NCI-H2227 (cell line): Measurements from ENCODE around the gene CEACAM5.
A peak's percentile ranks its signal among the peaks of the same experiment; 100 is the strongest.
"Not testable (repeated sequence)": the region's sequence is repeated elsewhere in the genome, so short reads cannot be mapped to it uniquely, and the experiment has no call there.

ENCODE experiments used
- DNase-seq: peaks from one replicate; lab custom pipeline; 2025; ENCODE audit not compliant: unreplicated experiment; lab: John Stamatoyannopoulos, UW

Gene CEACAM5

GRCh38 chr19:41700381-41701195, 7.8 kb upstream of the CEACAM5 start:
- DNase-seq, result no peak

- DNase-seq, result peak; percentile 30
Observed at GRCh38 chr19:41701401-41702075, 6.9 kb upstream of the CEACAM5 start.

- DNase-seq, result no peak
Observed at GRCh38 chr19:41702171-41702651, 6.2 kb upstream of the CEACAM5 start.

GRCh38 chr19:41703602-41704293, 4.7 kb upstream of the CEACAM5 start:
- no peak for DNase-seq

- DNase-seq, result no peak
Observed at GRCh38 chr19:41705393-41706174, 2.8 kb upstream of the CEACAM5 start.

- DNase-seq, result peak; percentile 88
Observed at GRCh38 chr19:41706741-41707501, 1.5 kb upstream of the CEACAM5 start.

GRCh38 chr19:41707502-41707812, 969 bp upstream of the CEACAM5 start:
- no peak for DNase-seq

GRCh38 chr19:41707871-41708371, 505 bp upstream of the CEACAM5 start:
- no peak for DNase-seq

GRCh38 chr19:41709516-41709915, 1.1 kb downstream of the CEACAM5 start:
- not testable (repeated sequence) for DNase-seq

- no peak for DNase-seq
Observed at GRCh38 chr19:41709951-41710645, 1.7 kb downstream of the CEACAM5 start.

- DNase-seq, result no peak
Observed at GRCh38 chr19:41711376-41712261, 3.2 kb downstream of the CEACAM5 start.

GRCh38 chr19:41714598-41714997, 6.2 kb downstream of the CEACAM5 start:
- DNase-seq, result no peak

- DNase-seq, result no peak
Observed at GRCh38 chr19:41718761-41719160, 10.3 kb downstream of the CEACAM5 start.

- no peak for DNase-seq
Observed at GRCh38 chr19:41720103-41720502, 11.7 kb downstream of the CEACAM5 start.

- DNase-seq, result no peak
Observed at GRCh38 chr19:41726493-41726892, 18.1 kb downstream of the CEACAM5 start.

- DNase-seq, result no peak
Observed at GRCh38 chr19:41734156-41734555, 25.7 kb downstream of the CEACAM5 start.

- no peak for DNase-seq
Observed at GRCh38 chr19:41734585-41734984, 26.2 kb downstream of the CEACAM5 start.

GRCh38 chr19:41735071-41735600, 26.7 kb downstream of the CEACAM5 start:
- no peak for DNase-seq
